C4-2B (cell line): ENCODE data around the gene CFHR4.

Source experiments
- CTCF ChIP-seq: fragments of 450-650 bp; conservative IDR thresholded peaks from 2 replicates; pipeline ENCODE4 v1.5.1; 2017; ENCODE audit warnings: mild to moderate bottlenecking
- ZFX ChIP-seq: fragments of 450-650 bp; IDR thresholded peaks from 2 replicates; pipeline ENCODE4 v1.6.1; 2017

GRCh38 chr1:196857188-196857587 is 30.7 kb upstream of the CFHR4 start:
- TF ChIP-seq CTCF, result no peak
- TF ChIP-seq ZFX, result no peak
